ENCODE results near the gene RERE.
A peak's percentile ranks its signal among the peaks of the same experiment; 100 is the strongest.

The RERE gene

DNA sequence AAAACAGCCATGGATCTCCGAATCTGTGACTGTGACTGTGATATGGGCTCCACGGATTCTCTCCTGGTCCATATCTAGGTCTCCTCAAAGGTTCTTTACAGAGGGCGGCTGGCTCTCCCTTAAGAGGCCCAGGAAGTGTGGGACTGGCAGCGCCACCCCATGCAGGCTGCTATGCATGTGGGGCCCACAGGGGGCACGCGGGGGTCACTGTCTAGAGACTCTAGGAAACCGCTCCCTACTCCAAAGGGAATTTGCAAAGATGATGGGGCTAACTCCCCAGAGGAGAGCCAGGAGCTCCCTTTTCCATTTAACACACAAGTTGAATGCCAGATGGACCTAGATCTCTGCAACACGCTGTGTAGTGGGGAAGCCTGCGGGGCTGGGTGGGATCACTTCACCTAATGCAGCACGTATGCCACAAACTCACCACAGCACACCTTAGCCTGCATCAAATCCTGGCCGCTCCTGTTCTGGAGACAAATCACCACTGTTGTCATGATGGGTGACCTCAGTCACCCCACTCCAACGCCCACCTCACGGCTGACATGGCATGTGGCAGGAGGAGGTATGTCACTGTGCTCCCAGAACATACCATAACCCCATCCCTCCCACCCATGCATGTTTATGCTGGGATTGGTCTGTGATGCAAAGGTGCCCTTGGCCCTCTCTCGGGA is 437.8 kb downstream of the RERE start:
- CTCF ChIA-PET, result no interaction called here
- TF ChIP-seq SP1 (IDR thresholded peaks at IDR 0.05) (no peak), LEF1 (IDR thresholded peaks at IDR 0.05; ENCODE audit: borderline replicate concordance) (no peak), HDGF (IDR thresholded peaks at IDR 0.05; ENCODE audit: borderline replicate concordance) (no peak), TARDBP (IDR thresholded peaks at IDR 0.05) (no peak), FOXM1 (IDR thresholded peaks at IDR 0.05; ENCODE audit: borderline replicate concordance) (no peak), ARNT (IDR thresholded peaks at IDR 0.05) (no peak), BHLHE40 (IDR thresholded peaks at IDR 0.05; ENCODE audit: borderline replicate concordance) (no peak), ELF4 (IDR thresholded peaks at IDR 0.05) (no peak), L3MBTL2 (conservative IDR thresholded peaks at IDR 0.05) (no peak), FOXK2 (IDR thresholded peaks at IDR 0.05) (no peak), PKNOX1 (IDR thresholded peaks at IDR 0.05) (no peak), SUZ12 (IDR thresholded peaks at IDR 0.05) (no peak), NFRKB (IDR thresholded peaks at IDR 0.05) (no peak), ZNF384 (IDR thresholded peaks at IDR 0.05) (no peak), FOXA1 (IDR thresholded peaks at IDR 0.05) (no peak), CTBP1 (IDR thresholded peaks at IDR 0.05; ENCODE audit: borderline replicate concordance) (no peak)
- POLR2A ChIA-PET, result no interaction called here

GRCh38 chr1:8378981-8379470 is 438.4 kb downstream of the RERE start:
- TF ChIP-seq NFRKB (IDR thresholded peaks at IDR 0.05), result no peak
- DNase-seq (ENCODE audit: extremely low spot score), result no peak
- ChIA-PET POLR2A (no interaction called here), CTCF (interaction anchor here (1.2 kb wide), 1 partner anchor 52 kb away, joined by 4 read pairs; no protein-coding TSS in a partner anchor)

More for the DNA sequence above, 437.8 kb downstream of the RERE start:
- DNase-seq (ENCODE audit: extremely low spot score), result no peak

- TF ChIP-seq SP1 (IDR thresholded peaks at IDR 0.05) (no peak), FOXM1 (IDR thresholded peaks at IDR 0.05; ENCODE audit: borderline replicate concordance) (no peak), L3MBTL2 (conservative IDR thresholded peaks at IDR 0.05) (no peak), TARDBP (IDR thresholded peaks at IDR 0.05) (no peak), ELF4 (IDR thresholded peaks at IDR 0.05) (no peak), BHLHE40 (IDR thresholded peaks at IDR 0.05; ENCODE audit: borderline replicate concordance) (no peak), NFRKB (IDR thresholded peaks at IDR 0.05) (no peak), HDGF (IDR thresholded peaks at IDR 0.05; ENCODE audit: borderline replicate concordance) (no peak), PKNOX1 (IDR thresholded peaks at IDR 0.05) (no peak), CTBP1 (IDR thresholded peaks at IDR 0.05; ENCODE audit: borderline replicate concordance) (no peak), SUZ12 (IDR thresholded peaks at IDR 0.05) (no peak), FOXA1 (IDR thresholded peaks at IDR 0.05) (no peak), LEF1 (IDR thresholded peaks at IDR 0.05; ENCODE audit: borderline replicate concordance) (no peak), ARNT (IDR thresholded peaks at IDR 0.05) (no peak), ZNF384 (IDR thresholded peaks at IDR 0.05) (no peak)
- no peak for DNase-seq (ENCODE audit: extremely low spot score)
- CTCF ChIA-PET, result interaction anchor here (1.2 to 1.3 kb wide), 2 partner anchors 53 to 348 kb away, joined by 4 read pairs; no protein-coding TSS in a partner anchor
- POLR2A ChIA-PET, result no interaction called here
Observed at GRCh38 chr1:8378178-8378577, 439.3 kb downstream of the RERE start.

DNA sequence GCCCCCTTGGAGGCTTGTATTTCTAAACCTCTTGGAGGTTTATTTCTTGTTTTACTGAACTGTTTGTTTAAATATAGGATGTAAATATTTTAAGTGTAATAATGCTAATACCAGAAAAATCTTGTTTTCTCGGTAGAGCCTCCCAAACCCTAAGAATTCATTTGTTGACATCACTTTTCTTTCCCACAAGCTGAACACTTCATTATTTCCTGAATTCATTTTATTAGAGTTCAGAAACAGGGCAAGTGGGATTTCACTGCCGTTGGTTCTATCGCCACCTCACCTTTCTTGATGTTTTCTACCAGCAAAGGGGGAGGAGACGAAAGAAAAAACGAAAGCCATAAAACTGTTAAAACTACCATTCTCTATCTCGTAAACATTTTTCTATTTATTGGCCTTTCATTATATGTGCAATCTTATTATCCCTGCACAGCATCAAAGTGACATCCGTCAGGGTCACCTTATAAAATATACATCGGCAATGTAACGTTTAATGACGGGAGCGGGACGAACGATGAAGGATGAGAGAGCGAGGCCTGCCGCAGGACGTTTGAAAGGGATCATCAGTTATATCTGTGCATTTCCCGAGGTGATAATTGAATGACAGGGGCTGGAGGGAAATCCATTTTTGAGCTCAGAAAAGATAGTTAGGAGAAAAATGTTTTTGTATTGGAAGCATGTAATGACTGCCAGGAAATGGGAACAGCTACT is 440.0 kb downstream of the RERE start:
- TF ChIP-seq BHLHE40 (IDR thresholded peaks at IDR 0.05; ENCODE audit: borderline replicate concordance) (no peak), HDGF (IDR thresholded peaks at IDR 0.05; ENCODE audit: borderline replicate concordance) (no peak), PKNOX1 (IDR thresholded peaks at IDR 0.05) (peak; percentile 72)
- ChIA-PET POLR2A (no interaction called here), CTCF (interaction anchor here (1.3 kb wide), 1 partner anchor 349 kb away, joined by 4 read pairs; no protein-coding TSS in a partner anchor)
- no peak for DNase-seq (ENCODE audit: extremely low spot score)

DNA sequence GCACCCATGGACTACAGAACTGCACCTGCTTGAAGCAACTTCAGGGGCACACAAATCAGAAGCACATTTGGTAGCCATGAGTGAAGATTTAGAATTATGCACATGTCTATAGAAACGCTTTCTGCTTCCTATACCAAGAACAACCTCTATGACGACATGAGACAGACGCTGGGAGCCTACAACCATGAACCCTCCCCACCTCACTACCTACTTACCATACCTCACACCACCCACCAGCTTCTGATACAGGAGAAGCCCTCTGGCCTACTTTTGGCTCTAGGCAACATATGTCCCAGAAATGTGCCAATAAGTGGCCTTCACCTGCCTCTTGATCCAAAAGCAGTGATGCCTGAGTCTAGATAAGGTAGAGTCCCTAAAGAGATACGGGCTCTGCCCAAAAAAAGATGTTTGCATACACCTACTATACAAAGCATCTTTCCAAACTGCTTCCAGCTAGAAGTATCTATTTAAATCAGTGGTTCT is 441.0 kb downstream of the RERE start:
- DNase-seq (ENCODE audit: extremely low spot score), result no peak
- ChIA-PET POLR2A (no interaction called here), CTCF (no interaction called here)
- TF ChIP-seq ELF4 (IDR thresholded peaks at IDR 0.05) (no peak), HDGF (IDR thresholded peaks at IDR 0.05; ENCODE audit: borderline replicate concordance) (no peak), SP1 (IDR thresholded peaks at IDR 0.05) (no peak), PKNOX1 (IDR thresholded peaks at IDR 0.05) (no peak), SUZ12 (IDR thresholded peaks at IDR 0.05) (no peak), FOXA1 (IDR thresholded peaks at IDR 0.05) (no peak), ZNF384 (IDR thresholded peaks at IDR 0.05) (no peak), L3MBTL2 (conservative IDR thresholded peaks at IDR 0.05) (no peak), NFRKB (IDR thresholded peaks at IDR 0.05) (no peak)
